ENCODE measurements around the gene GLCE.

DNA sequence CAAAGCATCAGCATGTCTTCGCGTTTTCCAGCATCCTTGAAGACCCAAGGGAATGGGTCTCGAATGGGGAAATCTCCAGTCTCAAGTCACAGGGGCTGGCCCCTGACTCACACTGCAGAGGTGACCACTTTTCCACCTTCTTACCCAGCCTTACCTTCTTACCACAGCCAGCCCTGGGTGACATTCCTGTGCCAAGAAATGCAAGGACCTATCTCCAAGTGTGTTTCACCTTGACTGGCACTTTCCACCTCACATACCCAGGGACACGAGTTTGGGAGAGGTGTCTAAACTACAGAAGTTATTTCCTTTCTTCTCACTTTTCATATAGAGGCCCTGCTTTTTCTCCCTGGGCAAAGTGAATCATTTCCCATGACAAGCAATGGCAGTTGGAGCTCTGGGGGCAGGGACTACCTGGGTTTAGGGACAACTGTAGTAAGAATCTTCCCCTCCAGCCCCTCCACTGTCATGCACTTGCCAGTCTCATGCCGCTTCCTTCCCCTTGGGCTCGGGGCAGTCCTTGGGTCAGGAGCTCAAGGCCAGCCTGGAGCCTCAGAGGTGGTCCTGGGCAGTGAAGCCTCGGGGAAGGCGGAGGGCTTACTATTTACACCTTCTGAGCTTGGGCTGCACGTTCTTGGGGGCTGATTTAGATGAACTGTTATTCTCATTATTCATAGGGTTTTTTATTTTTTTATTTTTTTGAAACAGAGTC lies 155.1 kb downstream of the GLCE start:
- no peak for TF ChIP-seq CTCF (conservative IDR thresholded peaks at IDR 0.05; ENCODE audit: low read length)
- TF ChIP-seq EZH2phosphoT487 (IDR thresholded peaks at IDR 0.05; ENCODE audit: borderline replicate concordance) = no peak
